ENCODE results near the gene PXK. TPM values are rescaled to one million over a fixed set of nuclear protein-coding genes. Genes with fewer than 3 reads are reported as not detected.
A peak's percentile ranks its signal among the peaks of the same experiment; 100 is the strongest.

The PXK gene
- total RNA-seq, 1 donor from 2014 or later = 18.8 TPM

GRCh38 chr3:58386626-58387365, 54.1 kb downstream of the PXK start:
- TF ChIP-seq CTCF (IDR thresholded peaks at IDR 0.05; ENCODE audit: unreplicated experiment) = no peak
- Mint-ChIP-seq H3K36me3 (ENCODE audit: low read depth, unreplicated experiment) (peaks cover 11% of the 10 kb centered on the region), H3K4me1 (ENCODE audit: unreplicated experiment) (peaks cover 47% of the 10 kb centered on the region), H3K27ac (ENCODE audit: unreplicated experiment) (peak overlapping the region; percentile 95), H3K9me3 (ENCODE audit: unreplicated experiment) (no peaks in the 10 kb centered on the region), H3K27me3 (ENCODE audit: unreplicated experiment) (peaks cover 6% of the 10 kb centered on the region), H3K4me3 (ENCODE audit: unreplicated experiment) (peak overlapping the region; percentile 47)
- DNase-seq (ENCODE audit: low spot score) = peak; percentile 50

- H3K27ac Mint-ChIP-seq (ENCODE audit: unreplicated experiment) = peak overlapping the region; percentile 95
- no peak for DNase-seq (ENCODE audit: low spot score)
- H3K27me3 Mint-ChIP-seq (ENCODE audit: unreplicated experiment) = peaks cover 6% of the 10 kb centered on the region
- peaks cover 11% of the 10 kb centered on the region for H3K36me3 Mint-ChIP-seq (ENCODE audit: low read depth, unreplicated experiment)
- H3K4me1 Mint-ChIP-seq (ENCODE audit: unreplicated experiment) = peaks cover 48% of the 10 kb centered on the region
- H3K4me3 Mint-ChIP-seq (ENCODE audit: unreplicated experiment) = no peak overlapping the region
- no peak for TF ChIP-seq CTCF (IDR thresholded peaks at IDR 0.05; ENCODE audit: unreplicated experiment)
- no peaks in the 10 kb centered on the region for H3K9me3 Mint-ChIP-seq (ENCODE audit: unreplicated experiment)
These were observed 55.2 kb downstream of the PXK start for GRCh38 chr3:58387650-58388546.

- Mint-ChIP-seq H3K4me3 (ENCODE audit: unreplicated experiment) (no peak overlapping the region), H3K9me3 (ENCODE audit: unreplicated experiment) (no peaks in the 10 kb centered on the region), H3K27me3 (ENCODE audit: unreplicated experiment) (peaks cover 6% of the 10 kb centered on the region), H3K36me3 (ENCODE audit: low read depth, unreplicated experiment) (peaks cover 11% of the 10 kb centered on the region), H3K27ac (ENCODE audit: unreplicated experiment) (peak overlapping the region; percentile 91), H3K4me1 (ENCODE audit: unreplicated experiment) (peaks cover 48% of the 10 kb centered on the region)
- DNase-seq (ENCODE audit: low spot score) = no peak
- TF ChIP-seq CTCF (IDR thresholded peaks at IDR 0.05; ENCODE audit: unreplicated experiment) = no peak
These were observed 55.9 kb downstream of the PXK start for GRCh38 chr3:58388550-58389091.

- Mint-ChIP-seq H3K27ac (ENCODE audit: unreplicated experiment) (no peak overlapping the region), H3K36me3 (ENCODE audit: low read depth, unreplicated experiment) (peaks cover 5% of the 10 kb centered on the region), H3K4me3 (ENCODE audit: unreplicated experiment) (no peak overlapping the region), H3K4me1 (ENCODE audit: unreplicated experiment) (peaks cover 42% of the 10 kb centered on the region), H3K27me3 (ENCODE audit: unreplicated experiment) (peaks cover 6% of the 10 kb centered on the region), H3K9me3 (ENCODE audit: unreplicated experiment) (no peaks in the 10 kb centered on the region)
- no peak for DNase-seq (ENCODE audit: low spot score)
- TF ChIP-seq CTCF (IDR thresholded peaks at IDR 0.05; ENCODE audit: unreplicated experiment) = no peak
These were observed 58.6 kb downstream of the PXK start for GRCh38 chr3:58391156-58391865.

Data from endothelial cell (in vitro differentiated cells).